Stimulated activated naive CD4-positive, alpha-beta T cell treated with Interleukin-2 at 50 U/mL for 16 hours (primary cell): ENCODE measurements around the gene C6.

Source experiments
- DNase-seq: peaks from one replicate; lab custom pipeline; 2025; lab: John Stamatoyannopoulos, UW

The C6 gene

DNA sequence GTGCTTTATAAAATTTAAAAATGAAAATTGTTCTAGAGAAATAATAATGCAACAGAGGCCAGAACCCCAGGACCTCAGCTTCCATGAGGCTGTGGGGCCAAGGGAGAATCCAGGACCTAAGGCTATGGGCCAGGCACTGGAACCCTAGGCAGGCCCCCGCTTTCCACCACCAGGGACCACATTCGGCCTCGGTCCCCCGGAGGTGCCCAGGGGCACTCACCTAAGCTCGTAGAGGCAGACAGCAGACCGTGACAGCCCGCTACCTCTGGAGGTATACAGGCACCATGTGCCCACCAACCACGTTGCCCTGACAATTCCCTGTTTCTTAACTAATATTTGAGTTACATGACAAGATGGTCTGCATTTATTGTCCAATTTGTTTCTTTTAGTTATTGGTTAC, 92.7 kb downstream of the C6 start:
- DNase-seq = no peak

DNA sequence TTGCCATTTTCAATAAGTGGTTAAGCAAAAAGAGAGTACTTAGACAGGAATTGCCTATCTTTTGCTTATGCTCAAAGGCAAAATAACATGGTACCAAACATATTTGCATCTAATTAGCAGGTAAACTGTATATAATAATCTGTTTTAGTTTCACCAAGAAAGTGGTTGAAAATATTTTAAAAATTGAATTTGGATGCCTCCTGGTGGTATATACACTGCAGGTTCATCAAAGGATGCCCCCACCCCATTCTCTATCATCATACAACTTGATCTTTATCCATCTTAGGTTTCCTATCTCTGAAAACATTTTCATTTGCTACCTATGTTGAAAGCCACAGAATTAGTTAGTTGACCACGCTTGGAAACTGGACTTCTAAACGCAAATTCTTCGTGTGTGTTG, 95.2 kb downstream of the C6 start:
- no peak for DNase-seq

DNA sequence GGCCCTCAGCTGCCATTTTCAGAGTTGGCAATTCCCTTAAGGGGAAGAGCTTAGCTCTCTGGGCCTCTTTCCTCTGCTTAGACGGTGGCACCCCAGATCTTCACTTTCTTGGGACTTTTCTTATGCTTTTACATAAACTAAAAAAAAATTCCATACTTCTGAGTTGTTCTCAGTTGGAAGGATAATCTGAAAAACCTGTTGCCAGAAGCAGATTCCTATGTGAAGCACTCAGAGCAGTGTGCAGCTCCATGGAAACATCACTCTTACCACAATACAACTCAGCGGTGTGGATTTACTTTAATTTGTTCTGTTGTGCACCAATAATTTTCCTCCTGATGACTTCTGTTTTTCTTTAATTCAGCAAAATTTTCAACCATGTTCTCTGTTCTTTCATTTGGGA, 98.1 kb downstream of the C6 start:
- DNase-seq = no peak

DNA sequence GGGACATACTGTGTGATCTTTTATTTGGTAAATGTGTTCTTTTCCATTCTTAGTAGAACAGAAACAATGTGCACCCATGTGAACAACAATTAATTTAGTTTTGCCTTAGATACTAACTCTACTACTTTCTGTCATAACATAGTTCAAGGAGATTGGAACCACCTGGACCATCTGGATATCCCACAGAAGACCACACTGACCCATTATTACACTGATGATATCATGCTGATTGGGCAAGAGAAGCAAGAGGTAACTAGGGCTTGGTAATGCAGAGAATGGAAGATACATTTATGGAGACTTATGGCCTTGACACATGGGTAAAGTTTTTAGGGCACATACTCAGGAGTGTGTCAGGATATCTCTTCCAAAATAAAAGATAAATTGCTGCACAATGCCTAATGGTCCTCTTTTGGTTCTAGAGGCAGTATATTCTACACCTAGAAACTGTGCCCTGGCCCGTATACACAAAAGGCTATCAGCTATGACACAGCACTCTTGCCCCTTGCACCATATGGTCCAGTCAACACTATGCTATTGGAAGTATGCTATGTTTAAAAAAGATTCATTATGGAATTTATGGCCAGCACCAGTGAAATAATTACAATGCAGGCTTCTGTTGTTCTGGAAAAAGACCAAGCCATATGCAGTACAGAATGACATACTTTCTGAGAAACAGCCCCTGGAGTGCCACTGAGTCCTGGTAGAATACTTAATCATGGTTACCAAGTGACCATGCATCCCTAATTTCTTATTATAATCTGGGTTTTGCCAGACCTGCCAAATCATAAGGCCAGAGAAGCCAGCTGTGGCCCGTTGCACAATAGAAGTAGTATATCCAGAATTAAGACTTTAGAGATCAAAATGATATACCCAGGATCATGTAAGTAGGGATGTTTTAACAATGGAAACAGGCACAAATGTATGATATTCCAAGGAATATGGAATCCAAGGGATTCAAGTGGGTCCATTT, 100.6 kb downstream of the C6 start:
- no peak for DNase-seq

- DNase-seq = no peak
These were observed 104.1 kb downstream of the C6 start for GRCh38 chr5:41109186-41109585.

DNA sequence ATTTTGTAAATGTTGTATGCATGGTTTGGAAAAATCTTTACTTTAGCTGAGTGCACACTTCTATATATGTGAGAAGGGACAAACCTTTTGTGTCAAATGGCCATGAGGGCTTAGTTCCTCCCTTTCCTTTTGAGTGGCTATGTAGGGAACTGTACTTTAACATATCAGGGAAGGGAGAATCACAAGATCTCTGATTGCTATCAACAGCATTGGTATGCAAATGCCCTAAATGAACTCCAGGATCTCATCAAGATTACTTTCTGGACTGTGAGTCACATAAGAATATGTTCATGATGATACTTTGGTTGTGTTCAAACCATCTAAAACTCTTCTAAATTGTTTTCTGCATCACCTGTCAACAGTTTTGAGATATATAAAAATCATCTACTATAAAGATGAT, 111.0 kb downstream of the C6 start:
- DNase-seq = no peak

GRCh38 chr5:41097642-41098041, 115.7 kb downstream of the C6 start:
- no peak for DNase-seq

DNA sequence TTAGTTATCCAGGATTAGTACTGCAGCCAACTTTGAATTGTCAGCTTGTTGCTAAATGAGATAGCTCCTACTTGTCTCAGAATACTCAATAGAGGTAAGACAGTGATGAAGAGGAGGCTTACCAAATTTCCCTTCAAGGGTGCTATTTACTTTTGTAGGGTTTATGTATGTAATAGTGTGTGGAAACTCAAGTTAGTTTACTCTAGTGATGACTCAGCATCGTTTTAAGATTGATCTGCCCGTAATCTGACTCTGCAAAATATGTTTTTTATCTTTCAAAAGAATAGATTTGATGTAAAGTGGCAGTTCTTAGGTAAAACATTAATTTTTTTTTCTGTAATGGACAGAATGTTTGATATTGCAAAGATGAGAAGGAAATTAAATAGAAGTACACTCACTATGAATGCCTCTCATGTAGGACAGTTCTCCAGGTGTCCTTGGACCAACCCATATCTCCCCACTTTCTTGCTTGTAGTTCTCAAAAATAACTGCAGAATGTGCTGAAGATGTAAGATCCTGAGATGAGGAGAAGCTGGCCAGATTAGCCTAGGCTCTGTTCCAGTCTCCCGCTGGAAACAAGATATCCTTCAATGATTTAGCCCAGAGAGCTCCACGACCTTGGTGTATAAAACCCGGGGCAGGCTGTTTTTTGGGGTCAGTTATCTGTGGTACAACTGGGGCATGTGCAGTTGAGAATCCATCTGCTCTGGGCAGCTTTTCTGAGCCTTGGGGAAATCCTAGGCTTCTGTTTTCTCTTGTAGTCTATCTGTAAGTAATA, 117.8 kb downstream of the C6 start:
- no peak for DNase-seq

- no peak for DNase-seq
These were observed 118.5 kb downstream of the C6 start for GRCh38 chr5:41094871-41095270.

DNA sequence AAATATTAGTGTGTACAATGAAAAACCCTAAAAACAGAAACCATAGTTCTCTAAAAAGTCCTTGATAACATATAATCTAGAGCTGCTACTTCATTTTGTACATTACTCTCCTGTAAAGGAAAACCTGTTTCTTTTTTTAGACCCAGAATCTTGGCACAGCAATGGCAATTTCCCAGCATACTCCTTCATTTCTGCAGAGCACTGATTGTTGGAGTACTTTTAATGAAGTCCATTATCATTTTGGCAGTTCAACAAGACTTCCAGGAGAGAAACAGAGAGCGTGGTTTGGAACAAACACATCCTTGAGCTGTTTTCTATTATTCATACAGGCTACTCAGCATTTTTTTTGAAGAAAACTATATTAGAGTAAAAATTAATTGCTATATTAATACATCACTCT, 119.5 kb downstream of the C6 start:
- DNase-seq = no peak
